ENCODE data around the gene CD80.

CD80 gene

DNA sequence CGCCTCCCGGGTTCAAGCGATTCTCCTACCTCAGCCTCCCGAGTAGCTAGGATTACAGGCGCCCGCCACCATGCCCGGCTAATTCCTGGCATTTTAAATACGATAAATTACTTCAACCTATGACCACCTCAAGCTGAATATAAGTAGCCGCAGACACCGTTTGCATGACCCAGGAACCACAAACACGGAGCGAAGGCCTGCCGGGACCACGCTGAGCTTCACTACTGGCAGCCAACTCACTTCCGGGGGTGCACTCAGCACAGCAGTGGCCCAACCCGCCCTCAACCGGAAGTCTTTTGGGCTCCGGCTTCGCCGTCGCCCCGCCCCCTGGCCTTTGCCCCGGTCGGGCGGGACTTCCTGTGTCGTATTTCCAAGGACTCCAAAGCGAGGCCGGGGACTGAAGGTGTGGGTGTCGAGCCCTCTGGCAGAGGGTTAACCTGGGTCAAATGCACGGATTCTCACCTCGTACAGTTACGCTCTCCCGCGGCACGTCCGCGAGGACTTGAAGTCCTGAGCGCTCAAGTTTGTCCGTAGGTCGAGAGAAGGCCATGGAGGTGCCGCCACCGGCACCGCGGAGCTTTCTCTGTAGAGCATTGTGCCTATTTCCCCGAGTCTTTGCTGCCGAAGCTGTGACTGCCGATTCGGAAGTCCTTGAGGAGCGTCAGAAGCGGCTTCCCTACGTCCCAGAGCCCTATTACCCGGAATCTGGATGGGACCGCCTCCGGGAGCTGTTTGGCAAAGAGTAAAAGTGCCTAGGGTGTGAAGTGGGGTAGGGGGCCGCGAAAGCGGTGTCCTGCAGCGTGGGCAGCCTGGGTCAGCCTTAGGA, 61.0 kb downstream of the CD80 start, which contains the start of gene TIMMDC1:
TIMMDC1 (plus strand) TSS at position 362 of the 826 bp plus-strand sequence; CDS start at position 549, 187 bp downstream.
- no peaks in the 10 kb centered on the region for H3K9me3 Mint-ChIP-seq
- peak within 1 kb of the TSS; percentile 99 to 100 (median 100) for H3K27ac Mint-ChIP-seq
- H3K27me3 Mint-ChIP-seq (ENCODE audit: low read depth) = peaks cover 4% of the 10 kb centered on the region
- peaks cover 24% of the 10 kb centered on the region for H3K4me1 Mint-ChIP-seq
- TF ChIP-seq, protein P1, sequence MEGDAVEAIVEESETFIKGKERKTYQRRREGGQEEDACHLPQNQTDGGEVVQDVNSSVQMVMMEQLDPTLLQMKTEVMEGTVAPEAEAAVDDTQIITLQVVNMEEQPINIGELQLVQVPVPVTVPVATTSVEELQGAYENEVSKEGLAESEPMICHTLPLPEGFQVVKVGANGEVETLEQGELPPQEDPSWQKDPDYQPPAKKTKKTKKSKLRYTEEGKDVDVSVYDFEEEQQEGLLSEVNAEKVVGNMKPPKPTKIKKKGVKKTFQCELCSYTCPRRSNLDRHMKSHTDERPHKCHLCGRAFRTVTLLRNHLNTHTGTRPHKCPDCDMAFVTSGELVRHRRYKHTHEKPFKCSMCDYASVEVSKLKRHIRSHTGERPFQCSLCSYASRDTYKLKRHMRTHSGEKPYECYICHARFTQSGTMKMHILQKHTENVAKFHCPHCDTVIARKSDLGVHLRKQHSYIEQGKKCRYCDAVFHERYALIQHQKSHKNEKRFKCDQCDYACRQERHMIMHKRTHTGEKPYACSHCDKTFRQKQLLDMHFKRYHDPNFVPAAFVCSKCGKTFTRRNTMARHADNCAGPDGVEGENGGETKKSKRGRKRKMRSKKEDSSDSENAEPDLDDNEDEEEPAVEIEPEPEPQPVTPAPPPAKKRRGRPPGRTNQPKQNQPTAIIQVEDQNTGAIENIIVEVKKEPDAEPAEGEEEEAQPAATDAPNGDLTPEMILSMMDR (IDR thresholded peaks at IDR 0.05; ENCODE audit: unreplicated experiment in 3 of 3) = no peak
- peaks cover 1% of the 10 kb centered on the region for H3K36me3 Mint-ChIP-seq (ENCODE audit: low read depth)
- peak within 1 kb of the TSS; percentile 99 to 100 (median 99) for H3K4me3 Mint-ChIP-seq

DNA sequence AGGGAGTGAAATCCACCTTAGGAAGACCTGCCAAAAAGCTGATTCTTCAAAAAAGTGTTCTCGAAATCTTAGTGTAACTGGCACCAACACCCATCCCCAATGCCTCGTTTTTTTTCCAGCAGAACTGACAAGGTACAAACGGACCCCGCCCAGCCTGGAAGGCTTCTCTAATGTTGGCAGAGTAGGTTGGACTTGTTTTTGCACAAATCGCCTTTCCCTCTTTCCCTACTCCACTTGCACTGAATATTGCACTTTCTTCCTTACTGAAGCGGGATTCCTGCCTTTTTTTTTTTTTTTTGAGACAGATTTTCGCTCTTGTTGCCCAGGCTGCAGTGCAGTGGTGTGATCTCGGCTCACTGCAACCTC, 61.6 kb downstream of the CD80 start:
- peaks cover 4% of the 10 kb centered on the region for H3K27me3 Mint-ChIP-seq (ENCODE audit: low read depth)
- H3K27ac Mint-ChIP-seq = peak overlapping the region; percentile 99 to 100 (median 100)
- no peaks in the 10 kb centered on the region for H3K9me3 Mint-ChIP-seq
- peaks cover 5% of the 10 kb centered on the region for H3K36me3 Mint-ChIP-seq (ENCODE audit: low read depth)
- TF ChIP-seq, protein P1 (IDR thresholded peaks at IDR 0.05; ENCODE audit: unreplicated experiment in 3 of 3) = no peak
- H3K4me3 Mint-ChIP-seq = peak overlapping the region; percentile 99 to 100 (median 99)
- peaks cover 24% of the 10 kb centered on the region for H3K4me1 Mint-ChIP-seq

DNA sequence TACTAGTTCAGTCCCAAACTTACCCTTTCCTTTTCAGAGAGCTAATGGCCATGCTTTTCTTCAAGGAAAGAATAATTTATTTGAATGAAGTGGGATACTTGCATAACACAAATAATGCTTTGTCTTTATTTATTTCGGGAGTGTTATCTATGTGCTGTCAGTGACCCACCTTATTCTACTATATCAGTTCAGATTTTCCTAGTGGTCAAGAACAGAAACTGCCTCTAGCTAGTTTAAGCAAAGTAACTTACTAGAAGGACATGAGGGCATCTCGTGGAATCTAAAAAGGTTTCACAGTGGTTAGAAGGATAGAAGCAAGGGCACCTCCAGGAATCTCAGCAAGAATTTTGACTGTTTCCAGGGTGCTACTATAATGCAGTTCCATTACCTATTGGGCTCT, 64.8 kb downstream of the CD80 start:
- Mint-ChIP-seq H3K9me3 (no peaks in the 10 kb centered on the region), H3K27me3 (ENCODE audit: low read depth) (peaks cover 4% of the 10 kb centered on the region), H3K36me3 (ENCODE audit: low read depth) (peaks cover 11% of the 10 kb centered on the region), H3K4me1 (peaks cover 8% of the 10 kb centered on the region), H3K27ac (peak overlapping the region in 1 of 3 experiments; percentile 41), H3K4me3 (peak overlapping the region; percentile 17 to 72 (median 44))
- TF ChIP-seq, protein P1 (IDR thresholded peaks at IDR 0.05; ENCODE audit: unreplicated experiment in 3 of 3) = no peak

DNA sequence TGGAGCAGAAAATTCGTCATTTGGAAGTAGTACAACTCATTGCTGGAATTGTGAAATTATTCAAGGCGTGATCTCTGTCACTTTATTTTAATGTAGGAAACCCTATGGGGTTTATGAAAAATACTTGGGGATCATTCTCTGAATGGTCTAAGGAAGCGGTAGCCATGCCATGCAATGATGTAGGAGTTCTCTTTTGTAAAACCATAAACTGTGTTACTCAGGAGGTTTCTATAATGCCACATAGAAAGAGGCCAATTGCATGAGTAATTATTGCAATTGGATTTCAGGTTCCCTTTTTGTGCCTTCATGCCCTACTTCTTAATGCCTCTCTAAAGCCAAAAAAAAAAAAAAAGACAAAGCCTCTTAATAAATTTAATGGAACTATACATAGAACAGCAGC, 66.6 kb downstream of the CD80 start:
- H3K9me3 Mint-ChIP-seq = no peaks in the 10 kb centered on the region
- peaks cover 4% of the 10 kb centered on the region for H3K27me3 Mint-ChIP-seq (ENCODE audit: low read depth)
- peaks cover 11% of the 10 kb centered on the region for H3K36me3 Mint-ChIP-seq (ENCODE audit: low read depth)
- TF ChIP-seq, protein P1 (IDR thresholded peaks at IDR 0.05; ENCODE audit: unreplicated experiment in 3 of 3) = no peak
- H3K4me1 Mint-ChIP-seq = no peaks in the 10 kb centered on the region
- no peak overlapping the region for H3K27ac Mint-ChIP-seq
- no peak overlapping the region for H3K4me3 Mint-ChIP-seq

DNA sequence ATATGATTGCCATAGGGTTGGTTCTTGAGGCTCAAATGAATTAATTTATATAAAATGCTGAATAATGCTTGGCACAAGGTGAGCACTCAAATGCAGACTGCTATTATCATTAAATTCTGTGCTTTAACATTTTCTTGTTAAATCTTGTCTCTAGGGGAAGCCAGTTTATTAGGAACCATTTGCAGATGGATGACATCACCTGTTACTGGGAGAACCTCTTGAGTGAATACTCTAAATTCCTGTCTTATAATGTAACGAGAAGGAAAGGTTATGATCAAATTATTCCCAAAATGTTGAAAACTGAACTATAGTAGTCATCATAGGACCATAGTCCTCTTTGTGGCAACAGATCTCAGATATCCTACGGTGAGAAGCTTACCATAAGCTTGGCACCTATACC, 67.3 kb downstream of the CD80 start:
- peaks cover 4% of the 10 kb centered on the region for H3K27me3 Mint-ChIP-seq (ENCODE audit: low read depth)
- H3K4me1 Mint-ChIP-seq = no peaks in the 10 kb centered on the region
- H3K27ac Mint-ChIP-seq = no peak overlapping the region
- H3K4me3 Mint-ChIP-seq = no peak overlapping the region
- TF ChIP-seq, protein P1 (IDR thresholded peaks at IDR 0.05; ENCODE audit: unreplicated experiment in 3 of 3) = no peak
- no peaks in the 10 kb centered on the region for H3K9me3 Mint-ChIP-seq
- H3K36me3 Mint-ChIP-seq (ENCODE audit: low read depth) = peaks cover 11% of the 10 kb centered on the region

DNA sequence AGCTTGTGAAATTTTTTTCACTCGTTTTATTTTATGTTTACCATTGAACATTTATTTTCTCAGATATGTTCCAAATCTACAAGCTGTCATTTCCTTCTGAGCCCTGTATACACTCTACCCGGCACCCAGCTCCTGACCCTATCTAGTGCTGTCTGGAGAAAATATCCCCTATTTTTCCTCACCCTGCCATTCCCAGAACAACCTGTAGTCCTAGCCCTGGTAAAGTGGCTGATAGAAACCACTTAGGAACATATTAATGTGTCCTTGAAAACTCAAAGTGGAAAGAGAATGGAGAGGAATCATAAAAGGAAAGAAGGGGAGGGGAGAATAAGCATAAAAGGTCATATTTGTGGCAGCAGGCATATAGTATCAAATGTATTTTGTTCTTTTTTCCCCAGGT, 69.3 kb downstream of the CD80 start:
- Mint-ChIP-seq H3K36me3 (ENCODE audit: low read depth) (peaks cover 23% of the 10 kb centered on the region), H3K9me3 (no peaks in the 10 kb centered on the region), H3K4me1 (no peaks in the 10 kb centered on the region), H3K27ac (no peak overlapping the region), H3K4me3 (no peak overlapping the region), H3K27me3 (ENCODE audit: low read depth) (no peaks in the 10 kb centered on the region)
- TF ChIP-seq, protein P1 (IDR thresholded peaks at IDR 0.05; ENCODE audit: unreplicated experiment in 3 of 3) = no peak

Measured in nephron (organoid).